Peyer's patch (tissue), 4 donors: ENCODE data around the gene SYNE1. TPM values are rescaled to one million over a fixed set of nuclear protein-coding genes. Genes with fewer than 3 reads are reported as not detected.

Experiments
- DNase-seq, 3 donors: peaks; one replicate each; pipeline ENCODE4 v3.0.0-alpha.2; 2017 to 2019
- H3K27ac ChIP-seq, 4 donors: fragments of 200-600 bp; sonication (generic); one replicate each; pipeline ENCODE4 v1.5.1; 2016 to 2019
- H3K27me3 ChIP-seq, 2 donors: fragments of 200-600 bp; sonication (generic); one replicate each; pipeline ENCODE4 v1.5.1; 2019
- H3K36me3 ChIP-seq, 3 donors: fragments of 200-600 bp; sonication (generic); one replicate each; pipeline ENCODE4 v1.5.1; 2016 to 2019
- H3K4me1 ChIP-seq, 4 donors: fragments of 200-600 bp; sonication (generic); one replicate each; pipeline ENCODE4 v1.5.1; 2016 to 2019
- H3K4me3 ChIP-seq, 4 donors: fragments of 200-600 bp; sonication (generic); 1 replicate in 3 of 4; 2 replicates in 1 of 4; pipeline ENCODE4 v1.5.1; 2016 to 2019; ENCODE audit warnings: mild to moderate bottlenecking in 1 of 4
- H3K9me3 ChIP-seq, 4 donors: fragments of 200-600 bp; sonication (generic); one replicate each; pipeline ENCODE4 v1.5.1; 2016 to 2019; ENCODE audit warnings: mild to moderate bottlenecking in 1 of 4
- POLR2A ChIP-seq, 2 donors: fragments of 450-650 bp; IDR thresholded peaks; one replicate each; pipeline ENCODE4 v1.5.1; 2017; ENCODE audit warnings: antibody characterized with exemption in 2 of 2, mild to moderate bottlenecking in 2 of 2, moderate library complexity in 2 of 2
- total RNA-seq, 4 donors: library from RNA; depleted of rRNA; stranded (reverse); fragments of >200 nt; gene quantifications; one replicate each; pipeline ENCODE4 v1.1.0, GENCODE V29; 2016
- TF ChIP-seq, protein P1 (sequence below), 6 experiments: fragments of 450-650 bp in 4 of 6; fragments of 200-600 bp in 2 of 6; sonication (generic) in 1 of 6; IDR thresholded peaks; one replicate each; pipeline ENCODE4 v1.5.1; 2017 to 2019; ENCODE audit warnings: antibody characterized with exemption in 6 of 6, mild to moderate bottlenecking in 3 of 6, moderate library complexity in 1 of 6

Gene SYNE1
- total RNA-seq, 4 donors from 2014 or later, result 23.1 to 245 (median 34.8) TPM

GRCh38 chr6:152398316-152398715, 238.8 kb downstream of the SYNE1 start:
- no peaks in the 10 kb centered on the region for H3K9me3 ChIP-seq
- H3K36me3 ChIP-seq, result no peaks in the 10 kb centered on the region
- no peaks in the 10 kb centered on the region for H3K4me1 ChIP-seq
- H3K27ac ChIP-seq, result no peak overlapping the region
- TF ChIP-seq, protein P1, sequence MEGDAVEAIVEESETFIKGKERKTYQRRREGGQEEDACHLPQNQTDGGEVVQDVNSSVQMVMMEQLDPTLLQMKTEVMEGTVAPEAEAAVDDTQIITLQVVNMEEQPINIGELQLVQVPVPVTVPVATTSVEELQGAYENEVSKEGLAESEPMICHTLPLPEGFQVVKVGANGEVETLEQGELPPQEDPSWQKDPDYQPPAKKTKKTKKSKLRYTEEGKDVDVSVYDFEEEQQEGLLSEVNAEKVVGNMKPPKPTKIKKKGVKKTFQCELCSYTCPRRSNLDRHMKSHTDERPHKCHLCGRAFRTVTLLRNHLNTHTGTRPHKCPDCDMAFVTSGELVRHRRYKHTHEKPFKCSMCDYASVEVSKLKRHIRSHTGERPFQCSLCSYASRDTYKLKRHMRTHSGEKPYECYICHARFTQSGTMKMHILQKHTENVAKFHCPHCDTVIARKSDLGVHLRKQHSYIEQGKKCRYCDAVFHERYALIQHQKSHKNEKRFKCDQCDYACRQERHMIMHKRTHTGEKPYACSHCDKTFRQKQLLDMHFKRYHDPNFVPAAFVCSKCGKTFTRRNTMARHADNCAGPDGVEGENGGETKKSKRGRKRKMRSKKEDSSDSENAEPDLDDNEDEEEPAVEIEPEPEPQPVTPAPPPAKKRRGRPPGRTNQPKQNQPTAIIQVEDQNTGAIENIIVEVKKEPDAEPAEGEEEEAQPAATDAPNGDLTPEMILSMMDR (IDR thresholded peaks at IDR 0.05), result no peak
- TF ChIP-seq POLR2A (IDR thresholded peaks at IDR 0.05), result no peak
- H3K4me3 ChIP-seq, result no peak overlapping the region
- no peaks in the 10 kb centered on the region for H3K27me3 ChIP-seq
- DNase-seq, result no peak

GRCh38 chr6:152394303-152394702, 242.9 kb downstream of the SYNE1 start:
- TF ChIP-seq POLR2A (IDR thresholded peaks at IDR 0.05), result no peak
- TF ChIP-seq, protein P1 (IDR thresholded peaks at IDR 0.05), result no peak
- Histone ChIP-seq H3K27me3 (no peaks in the 10 kb centered on the region), H3K27ac (no peak overlapping the region), H3K4me3 (no peak overlapping the region), H3K36me3 (no peaks in the 10 kb centered on the region), H3K9me3 (no peaks in the 10 kb centered on the region), H3K4me1 (no peaks in the 10 kb centered on the region)
- DNase-seq, result no peak

DNA sequence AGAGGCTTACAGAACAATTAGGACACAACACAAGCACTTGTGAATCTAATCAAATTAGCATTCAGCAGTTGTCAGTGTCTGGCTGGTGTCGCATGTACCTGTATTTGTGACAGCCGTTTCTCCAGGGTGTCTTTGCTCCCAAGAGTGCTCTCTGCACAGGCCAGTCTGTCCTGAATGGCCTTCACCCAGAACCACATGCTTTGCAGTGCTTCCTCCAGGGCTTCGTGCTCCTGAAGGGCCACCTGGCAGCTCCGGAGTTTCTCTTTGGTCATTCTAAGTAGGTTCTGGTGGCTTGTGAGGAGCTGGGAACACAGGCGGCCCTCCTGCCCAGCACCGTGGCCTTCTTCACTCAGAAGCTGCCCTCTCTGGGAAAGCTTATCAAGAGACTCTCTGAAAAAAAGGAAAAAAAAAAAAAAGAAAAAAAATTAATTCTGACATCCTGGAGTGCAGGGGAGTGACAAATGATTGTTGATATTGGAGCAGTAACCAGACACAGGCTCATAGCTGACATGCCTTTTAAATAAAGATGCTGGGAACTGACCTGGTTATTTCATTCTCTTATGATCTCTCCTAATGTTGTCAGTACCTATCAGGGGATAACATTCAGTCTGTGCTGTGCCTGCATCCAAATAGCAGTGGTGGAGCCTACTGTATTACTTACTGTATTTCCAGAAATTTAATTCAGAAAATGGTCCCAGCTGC, 245.8 kb downstream of the SYNE1 start:
- Histone ChIP-seq H3K4me3 (no peak overlapping the region), H3K27me3 (no peaks in the 10 kb centered on the region), H3K27ac (no peak overlapping the region), H3K4me1 (no peaks in the 10 kb centered on the region), H3K36me3 (no peaks in the 10 kb centered on the region), H3K9me3 (no peaks in the 10 kb centered on the region)
- no peak for TF ChIP-seq POLR2A (IDR thresholded peaks at IDR 0.05)
- TF ChIP-seq, protein P1 (IDR thresholded peaks at IDR 0.05), result no peak
- DNase-seq, result no peak

DNA sequence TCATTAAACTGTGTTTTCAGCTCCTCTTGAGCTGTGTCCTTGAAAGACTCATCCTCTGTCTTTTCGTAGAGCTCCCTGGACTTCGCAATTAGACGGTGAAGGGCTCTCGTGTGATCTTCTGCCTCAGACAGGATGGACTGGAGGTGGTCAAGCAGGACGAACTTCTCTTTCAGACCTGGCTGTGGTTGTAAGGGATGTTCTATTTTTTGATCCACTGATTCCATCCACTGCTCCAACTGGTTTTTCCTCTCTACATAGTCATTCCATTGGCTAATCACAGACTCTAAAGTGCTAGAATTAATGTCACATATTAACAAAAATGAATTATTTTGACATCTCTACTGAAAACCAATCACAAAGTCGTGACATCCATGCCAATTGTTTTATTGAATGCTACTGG, 250.1 kb downstream of the SYNE1 start:
- no peak for DNase-seq
- no peak for TF ChIP-seq POLR2A (IDR thresholded peaks at IDR 0.05)
- TF ChIP-seq, protein P1 (IDR thresholded peaks at IDR 0.05), result no peak
- Histone ChIP-seq H3K9me3 (no peaks in the 10 kb centered on the region), H3K27me3 (no peaks in the 10 kb centered on the region), H3K4me1 (no peaks in the 10 kb centered on the region), H3K36me3 (no peaks in the 10 kb centered on the region), H3K27ac (no peak overlapping the region), H3K4me3 (no peak overlapping the region)

GRCh38 chr6:152386131-152386530, 251.0 kb downstream of the SYNE1 start:
- Histone ChIP-seq H3K27me3 (no peaks in the 10 kb centered on the region), H3K27ac (no peak overlapping the region), H3K4me3 (no peak overlapping the region), H3K9me3 (no peaks in the 10 kb centered on the region), H3K36me3 (no peaks in the 10 kb centered on the region), H3K4me1 (no peaks in the 10 kb centered on the region)
- no peak for TF ChIP-seq POLR2A (IDR thresholded peaks at IDR 0.05)
- TF ChIP-seq, protein P1 (IDR thresholded peaks at IDR 0.05), result no peak
- DNase-seq, result no peak
